Panc1 (cell line): Measurements from ENCODE around the gene OMD.

Experiments used
- CTCF ChIP-seq: fragments of 450-650 bp; IDR thresholded peaks from 2 replicates; pipeline ENCODE4 v1.5.1; 2017; ENCODE audit warnings: mild to moderate bottlenecking
- REST ChIP-seq, 2 experiments: IDR thresholded peaks; 2 replicates each; pipeline ENCODE4 v1.6.1; 2011 to 2012; ENCODE audit warnings: low read depth in 2 of 2, control low read depth in 1 of 2, low read length in 1 of 2, mild to moderate bottlenecking in 1 of 2, moderate library complexity in 1 of 2; ENCODE audit not compliant: insufficient read depth in 1 of 2
- TCF7L2 ChIP-seq: IDR thresholded peaks from 2 replicates; pipeline ENCODE4 v1.6.1; 2011; ENCODE audit warnings: mild to moderate bottlenecking, low read depth, low read length, inconsistent platforms

GRCh38 chr9:92444841-92445240 is 20.6 kb upstream of the OMD start:
- no peak for TF ChIP-seq CTCF
- TF ChIP-seq TCF7L2 = no peak
- TF ChIP-seq REST (IDR thresholded peaks at IDR 0.05; ENCODE audit: insufficient read depth in 1 of 2, low read depth in 2 of 2, low read length in 1 of 2) = no peak
